ENCODE results near the gene PCDHGA3. TPM values are rescaled to one million over a fixed set of nuclear protein-coding genes. Genes with fewer than 3 reads are reported as not detected.
A peak's percentile ranks its signal among the peaks of the same experiment; 100 is the strongest.

PCDHGA3 gene
- total RNA-seq, 2 experiments from 2014 or later, result 0.25 to 0.36 TPM

- TF ChIP-seq CTCF (conservative IDR thresholded peaks at IDR 0.05; ENCODE audit: low read length) (no peak), EZH2phosphoT487 (IDR thresholded peaks at IDR 0.05; ENCODE audit: borderline replicate concordance, low read depth, low read length) (no peak)
- no peaks in the 10 kb centered on the region for H3K36me3 ChIP-seq (ENCODE audit: insufficient read depth, low read length)
- ChIA-PET CTCF (ENCODE audit: unreplicated experiment) (interaction anchor here (0.6 kb wide), 1 partner anchor 138 kb away, joined by 3 read pairs; no protein-coding TSS in a partner anchor), POLR2A (interaction anchor here (0.5 to 0.7 kb wide), 2 partner anchors 63 to 969 kb away, joined by 3 to 4 read pairs; no protein-coding TSS in a partner anchor)
- H2AFZ ChIP-seq (ENCODE audit: low read length), result no peak overlapping the region
- no peak overlapping the region for H3K4me3 ChIP-seq (ENCODE audit: low read depth, low read length, poor library complexity, severe bottlenecking)
- H3K4me2 ChIP-seq (ENCODE audit: low read length), result peak overlapping the region; percentile 31; the same call in 1 of the 2 replicates
- DNase-seq (ENCODE audit: low spot score), result no peak
- no peaks in the 10 kb centered on the region for H4K20me1 ChIP-seq (ENCODE audit: insufficient read depth, low read length)
- intact Hi-C loops (cut with micrococcal nuclease; ENCODE audit: unreplicated experiment), result no loop called here
- no TSS peak for BruUV-seq (replicated peaks)
- no peak overlapping the region for H3K27ac ChIP-seq (ENCODE audit: low read depth, low read length, poor library complexity, severe bottlenecking)
- H3K4me1 ChIP-seq (ENCODE audit: insufficient read depth, low read length, poor library complexity, severe bottlenecking), result peaks cover 7% of the 10 kb centered on the region
- no peaks in the 10 kb centered on the region for H3K9me2 ChIP-seq (ENCODE audit: insufficient read depth, low read length)
- no peaks in the 10 kb centered on the region for H3K9me3 ChIP-seq (ENCODE audit: low read length)
- peaks cover 8% of the 10 kb centered on the region; the same call in 1 of the 2 replicates for H3K79me2 ChIP-seq (ENCODE audit: insufficient read depth, low read depth, low read length)
These were observed 45.0 kb downstream of the PCDHGA3 start for GRCh38 chr5:141388661-141389060.

DNA sequence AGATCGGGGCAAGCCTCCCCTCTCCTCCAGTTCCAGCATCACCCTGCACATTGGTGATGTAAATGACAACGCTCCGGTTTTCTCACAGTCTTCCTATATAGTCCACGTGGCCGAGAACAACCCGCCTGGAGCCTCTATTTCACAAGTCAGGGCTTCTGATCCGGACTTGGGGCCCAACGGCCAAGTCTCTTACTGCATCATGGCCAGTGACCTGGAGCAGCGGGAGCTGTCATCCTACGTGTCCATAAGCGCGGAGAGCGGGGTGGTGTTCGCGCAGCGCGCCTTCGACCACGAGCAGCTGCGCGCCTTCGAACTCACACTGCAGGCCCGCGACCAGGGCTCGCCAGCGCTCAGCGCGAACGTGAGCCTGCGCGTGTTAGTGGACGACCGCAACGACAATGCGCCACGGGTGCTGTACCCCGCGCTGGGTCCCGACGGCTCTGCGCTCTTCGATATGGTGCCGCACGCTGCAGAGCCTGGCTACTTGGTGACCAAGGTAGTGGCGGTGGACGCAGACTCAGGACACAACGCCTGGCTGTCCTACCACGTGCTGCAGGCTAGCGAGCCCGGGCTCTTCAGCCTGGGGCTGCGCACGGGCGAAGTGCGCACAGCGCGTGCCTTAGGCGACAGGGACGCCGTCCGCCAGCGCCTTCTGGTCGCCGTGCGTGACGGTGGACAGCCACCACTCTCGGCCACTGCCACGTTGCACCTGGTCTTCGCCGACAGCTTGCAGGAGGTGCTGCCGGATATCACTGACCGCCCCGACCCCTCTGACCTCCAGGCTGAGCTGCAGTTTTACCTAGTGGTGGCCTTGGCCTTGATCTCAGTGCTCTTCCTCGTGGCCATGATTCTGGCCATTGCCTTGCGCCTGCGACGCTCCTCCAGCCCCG, 45.8 kb downstream of the PCDHGA3 start:
- H3K4me3 ChIP-seq (ENCODE audit: low read depth, low read length, poor library complexity, severe bottlenecking), result no peak overlapping the region

More for the DNA sequence above, 45.8 kb downstream of the PCDHGA3 start:
- BruUV-seq (replicated peaks), result no TSS peak
- Histone ChIP-seq H2AFZ (ENCODE audit: low read length) (no peak overlapping the region), H3K79me2 (ENCODE audit: insufficient read depth, low read depth, low read length) (peaks cover 8% of the 10 kb centered on the region; the same call in 1 of the 2 replicates), H3K4me2 (ENCODE audit: low read length) (no peak overlapping the region), H3K27ac (ENCODE audit: low read depth, low read length, poor library complexity, severe bottlenecking) (no peak overlapping the region), H4K20me1 (ENCODE audit: insufficient read depth, low read length) (no peaks in the 10 kb centered on the region), H3K9me3 (ENCODE audit: low read length) (no peaks in the 10 kb centered on the region), H3K4me1 (ENCODE audit: insufficient read depth, low read length, poor library complexity, severe bottlenecking) (peaks cover 7% of the 10 kb centered on the region), H3K36me3 (ENCODE audit: insufficient read depth, low read length) (no peaks in the 10 kb centered on the region), H3K9me2 (ENCODE audit: insufficient read depth, low read length) (no peaks in the 10 kb centered on the region)
- no peak for DNase-seq (ENCODE audit: low spot score)
- intact Hi-C loops (cut with micrococcal nuclease; ENCODE audit: unreplicated experiment), result no loop called here
- no peak for TF ChIP-seq EZH2phosphoT487 (IDR thresholded peaks at IDR 0.05; ENCODE audit: borderline replicate concordance, low read depth, low read length)
- no peak for TF ChIP-seq CTCF (conservative IDR thresholded peaks at IDR 0.05; ENCODE audit: low read length)
- ChIA-PET POLR2A (no interaction called here), CTCF (ENCODE audit: unreplicated experiment) (interaction anchor here (0.6 to 1.3 kb wide), 3 partner anchors 70 to 169 kb away, joined by 3 to 5 read pairs (median 3); partner anchors contain the start of gene TAF7)
